ENCODE measurements around the gene BBX.

- TF ChIP-seq CTCF (conservative IDR thresholded peaks at IDR 0.05 in 1 of 2, IDR thresholded peaks at IDR 0.05 in 1 of 2; ENCODE audit: extremely low read depth in 1 of 2, insufficient read depth in 1 of 2, low read depth in 1 of 2, low read length in 2 of 2), result no peak
- TF ChIP-seq EZH2 (IDR thresholded peaks at IDR 0.05; ENCODE audit: borderline replicate concordance, low read length), result no peak
Measured at GRCh38 chr3:107662586-107662985, 139.8 kb downstream of the BBX start.

All from mammary epithelial cell (primary cell).